Thyroid gland (tissue), 4 donors: ENCODE measurements around the gene ADAMTS17. TPM values are rescaled to one million over a fixed set of nuclear protein-coding genes. Genes with fewer than 3 reads are reported as not detected.
"Not testable (repeated sequence)": the region's sequence is repeated elsewhere in the genome, so short reads cannot be mapped to it uniquely, and the experiment has no call there.

Experiments used
- DNase-seq, 2 donors: peaks; one replicate each; pipeline ENCODE4 v3.0.0-alpha.2; 2019
- H3K27ac ChIP-seq, 3 donors: fragments of 200-600 bp; sonication (generic); 1 replicate in 2 of 3; 2 replicates in 1 of 3; pipeline ENCODE4 v1.5.1; 2016 to 2019; ENCODE audit warnings: mild to moderate bottlenecking in 1 of 3, moderate library complexity in 1 of 3
- H3K27me3 ChIP-seq: fragments of 200-600 bp; sonication (generic); one replicate; pipeline ENCODE4 v1.5.1; 2019
- H3K36me3 ChIP-seq, 2 donors: fragments of 200-600 bp; sonication (generic); one replicate each; pipeline ENCODE4 v1.5.1; 2016 to 2019
- H3K4me1 ChIP-seq, 2 donors: fragments of 200-600 bp; sonication (generic); one replicate each; pipeline ENCODE4 v1.5.1; 2017 to 2019
- H3K4me3 ChIP-seq, 3 donors: fragments of 200-600 bp; sonication (generic); replicated peaks in 1 of 3; 1 replicate in 2 of 3; 2 replicates in 1 of 3; pipeline ENCODE4 v1.5.1; 2016; ENCODE audit warnings: mild to moderate bottlenecking in 1 of 3
- H3K9me3 ChIP-seq: fragments of 200-600 bp; sonication (generic); one replicate; pipeline ENCODE4 v1.5.1; 2017
- CTCF ChIP-seq, 6 experiments: fragments of 200-600 bp in 3 of 6; fragments of 450-650 bp in 3 of 6; sonication (generic) in 3 of 6; IDR thresholded peaks; one replicate each; pipeline ENCODE4 v1.5.1; 2016 to 2019; ENCODE audit warnings: antibody characterized with exemption in 6 of 6, mild to moderate bottlenecking in 2 of 6, inconsistent platforms in 1 of 6, moderate library complexity in 1 of 6
- POLR2A ChIP-seq, 2 donors: fragments of 450-650 bp; IDR thresholded peaks; one replicate each; pipeline ENCODE4 v1.6.1; 2017; ENCODE audit warnings: antibody characterized with exemption in 2 of 2, mild to moderate bottlenecking in 2 of 2, moderate library complexity in 1 of 2
- WGBS, 2 donors: methylation state at CpG; one replicate each; pipeline ENCODE4 v1.1.5; 2017; 5-methylcytosine and 5-hydroxymethylcytosine counted together
- intact Hi-C: fragments of 100-400 bp; cut with DNase I; formaldehyde crosslinking; loops from one replicate; pipeline ENCODE4 v1.15.1; 2023
- total RNA-seq, 4 donors: library from RNA; depleted of rRNA; stranded (reverse); fragments of >200 nt; gene quantifications; one replicate each; pipeline ENCODE4 v1.2.3, GENCODE V29; 2016

The ADAMTS17 gene
- total RNA-seq, 4 donors from 2014 or later, result 3.5 to 667 (median 5.3) TPM

GRCh38 chr15:99930696-99931095 is 411.1 kb downstream of the ADAMTS17 start:
- Histone ChIP-seq H3K27me3 (no peaks in the 10 kb centered on the region), H3K4me1 (peaks cover 4 to 6% of the 10 kb centered on the region in 2 donors), H3K27ac (no peak overlapping the region), H3K9me3 (no peaks in the 10 kb centered on the region), H3K4me3 (no peak overlapping the region), H3K36me3 (no peaks in the 10 kb centered on the region)
- no peak for TF ChIP-seq CTCF (IDR thresholded peaks at IDR 0.05)
- TF ChIP-seq POLR2A (IDR thresholded peaks at IDR 0.05), result no peak
- 86 to 94% methylated on average over 1 of the region's 1 CpG for whole genome bisulfite sequencing, 2 donors
- intact Hi-C loops, result loop anchor here (5.0 kb wide), 1 partner anchor 412 kb away; the partner anchor contains the start of gene ADAMTS17
- no peak for DNase-seq

- Histone ChIP-seq H3K27ac (no peak overlapping the region), H3K36me3 (no peaks in the 10 kb centered on the region), H3K4me3 (no peak overlapping the region), H3K9me3 (no peaks in the 10 kb centered on the region), H3K4me1 (peaks cover 4 to 6% of the 10 kb centered on the region in 2 donors), H3K27me3 (no peaks in the 10 kb centered on the region)
- intact Hi-C loops, result no loop called here
- TF ChIP-seq POLR2A (IDR thresholded peaks at IDR 0.05) (no peak), CTCF (IDR thresholded peaks at IDR 0.05) (no peak)
- 93 to 95% methylated on average over 11 of the region's 11 CpGs for WGBS, 2 donors
- DNase-seq, result no peak
These were observed 412.5 kb downstream of the ADAMTS17 start for GRCh38 chr15:99929266-99929665.

- no peaks in the 10 kb centered on the region for H3K27me3 ChIP-seq
- DNase-seq, result peak; percentile 76 to 80
- H3K4me1 ChIP-seq, result peaks cover 4 to 6% of the 10 kb centered on the region in 2 donors
- H3K4me3 ChIP-seq, result peak overlapping the region in 1 of 3 donors; percentile 24
- no peaks in the 10 kb centered on the region for H3K36me3 ChIP-seq
- intact Hi-C loops, result no loop called here
- H3K27ac ChIP-seq, result peak overlapping the region in 2 of 3 donors; percentile 75 to 86
- no peak for TF ChIP-seq POLR2A (IDR thresholded peaks at IDR 0.05)
- TF ChIP-seq CTCF (IDR thresholded peaks at IDR 0.05), result peak in 5 of 6 experiments; percentile 40 to 77 (median 70)
- 10 to 41% methylated on average over 4 to 20 of the region's 38 CpGs for WGBS, 2 donors
- no peaks in the 10 kb centered on the region for H3K9me3 ChIP-seq
These were observed 413.3 kb downstream of the ADAMTS17 start for GRCh38 chr15:99928429-99928981.

- no CpG with 5 or more reads among the region's 48 CpGs for WGBS, 2 donors
- H3K9me3 ChIP-seq, intact Hi-C loops, H3K27ac ChIP-seq, H3K4me3 ChIP-seq, DNase-seq, H3K4me1 ChIP-seq, H3K36me3 ChIP-seq, H3K27me3 ChIP-seq: not testable (repeated sequence)
These were observed 415.2 kb downstream of the ADAMTS17 start for GRCh38 chr15:99926532-99926931.

GRCh38 chr15:99925661-99926461 is 415.9 kb downstream of the ADAMTS17 start:
- intact Hi-C loops, result no loop called here
- peak in 1 of 2 donors; percentile 45 for TF ChIP-seq POLR2A (IDR thresholded peaks at IDR 0.05)
- TF ChIP-seq CTCF (IDR thresholded peaks at IDR 0.05), result no peak
- WGBS, 2 donors, result 54 to 55% methylated on average over 9 to 11 of the region's 33 CpGs
- Histone ChIP-seq H3K4me3 (peak overlapping the region in 1 of 3 donors; percentile 35), H3K9me3 (no peaks in the 10 kb centered on the region), H3K4me1 (peaks cover 4 to 6% of the 10 kb centered on the region in 2 donors), H3K27ac (peak overlapping the region in 2 of 3 donors; percentile 50 to 78), H3K36me3 (no peaks in the 10 kb centered on the region), H3K27me3 (no peaks in the 10 kb centered on the region)
- DNase-seq, result peak; percentile 70 to 71
